Measurements from ENCODE around the gene USP51.
"Not testable (repeated sequence)": the region's sequence is repeated elsewhere in the genome, so short reads cannot be mapped to it uniquely, and the experiment has no call there.

USP51 gene

GRCh38 chrX:55465108-55465507 is 24.5 kb downstream of the USP51 start:
- not testable (repeated sequence) for DNase-seq (ENCODE audit: low read depth)

- not testable (repeated sequence) for DNase-seq (ENCODE audit: low read depth)
Measured at GRCh38 chrX:55464050-55464449, 25.6 kb downstream of the USP51 start.

GRCh38 chrX:55459926-55460325 is 29.7 kb downstream of the USP51 start:
- not testable (repeated sequence) for DNase-seq (ENCODE audit: low read depth)

GRCh38 chrX:55459426-55459825 is 30.2 kb downstream of the USP51 start:
- not testable (repeated sequence) for DNase-seq (ENCODE audit: low read depth)

- DNase-seq (ENCODE audit: low read depth), result not testable (repeated sequence)
Measured at GRCh38 chrX:55455708-55456107, 33.9 kb downstream of the USP51 start.

- DNase-seq (ENCODE audit: low read depth), result no peak
Measured at GRCh38 chrX:55452833-55453124, 36.9 kb downstream of the USP51 start.

GRCh38 chrX:55451990-55452832 is 37.4 kb downstream of the USP51 start, which contains the start of gene MAGEH1:
MAGEH1 (plus strand) TSS chrX:55452127; CDS start chrX:55452375, 248 bp downstream.
- DNase-seq (ENCODE audit: low read depth), result peak; percentile 72

GRCh38 chrX:55451626-55451989 is 38.0 kb downstream of the USP51 start:
- DNase-seq (ENCODE audit: low read depth), result no peak

- DNase-seq (ENCODE audit: low read depth), result no peak
Measured at GRCh38 chrX:55451141-55451540, 38.5 kb downstream of the USP51 start.

GRCh38 chrX:55450259-55450658 is 39.4 kb downstream of the USP51 start:
- no peak for DNase-seq (ENCODE audit: low read depth)

GRCh38 chrX:55443468-55443867 is 46.2 kb downstream of the USP51 start:
- DNase-seq (ENCODE audit: low read depth), result not testable (repeated sequence)
